HEK293 (cell line): ENCODE results near the gene C19orf47.

Experiments
- CTCF ChIP-seq: fragments of 450-650 bp; formaldehyde crosslinking; IDR thresholded peaks from 2 replicates; pipeline ENCODE4 v1.5.1; 2016; ENCODE audit warnings: missing biosample characterization, missing genetic modification characterization
- PRDM4 ChIP-seq: fragments of 450-650 bp; formaldehyde crosslinking; IDR thresholded peaks from 2 replicates; pipeline ENCODE4 v1.5.1; 2017; ENCODE audit warnings: missing biosample characterization, missing genetic modification characterization
- YY1 ChIP-seq: fragments of 450-650 bp; formaldehyde crosslinking; IDR thresholded peaks from 2 replicates; pipeline ENCODE4 v1.5.1; 2018; ENCODE audit warnings: missing biosample characterization, missing genetic modification characterization

GRCh38 chr19:40300668-40301067 lies 47.5 kb downstream of the C19orf47 start:
- TF ChIP-seq CTCF (tag by site-specific recombination) = no peak
- no peak for TF ChIP-seq PRDM4 (tag by site-specific recombination)
- TF ChIP-seq YY1 (tag by site-specific recombination) = no peak
